ENCODE data around the gene LY6G5C. TPM values are rescaled to one million over a fixed set of nuclear protein-coding genes. Genes with fewer than 3 reads are reported as not detected.

The LY6G5C gene
- total RNA-seq, 1 donor from 2014 or later = not detected

DNA sequence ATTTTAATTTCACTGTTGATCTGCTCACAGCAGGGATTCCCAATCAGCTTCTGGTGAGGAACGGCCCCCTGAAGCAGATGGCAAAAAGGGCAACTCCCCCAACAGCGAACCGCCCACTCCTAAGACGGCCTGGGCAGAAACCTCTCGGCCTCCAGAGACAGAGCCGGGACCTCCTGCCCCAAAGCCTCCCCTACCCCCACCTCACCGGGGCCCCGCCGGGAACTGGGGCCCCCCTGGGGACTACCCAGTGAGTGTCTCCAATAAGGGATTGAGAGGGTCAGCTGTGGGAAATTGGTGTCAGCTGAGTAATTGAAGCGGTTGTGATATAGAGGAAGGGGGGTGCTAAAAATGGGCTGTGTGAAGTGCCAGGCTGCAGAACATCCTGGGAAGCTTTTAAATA lies 53.9 kb downstream of the LY6G5C start:
- H3K27me3 ChIP-seq (ENCODE audit: control insufficient read depth, insufficient read depth, low read length) = no peaks in the 10 kb centered on the region
- no peak for FAIRE-seq

More for the DNA sequence above, 53.9 kb downstream of the LY6G5C start:
- no peak for DNase-seq (ENCODE audit: low read depth)
- H3K4me3 ChIP-seq (ENCODE audit: low read depth, low read length) = no peak overlapping the region
- peaks cover 61% of the 10 kb centered on the region for H3K36me3 ChIP-seq (ENCODE audit: control insufficient read depth, insufficient read depth, low read length)
- TF ChIP-seq, protein P1, sequence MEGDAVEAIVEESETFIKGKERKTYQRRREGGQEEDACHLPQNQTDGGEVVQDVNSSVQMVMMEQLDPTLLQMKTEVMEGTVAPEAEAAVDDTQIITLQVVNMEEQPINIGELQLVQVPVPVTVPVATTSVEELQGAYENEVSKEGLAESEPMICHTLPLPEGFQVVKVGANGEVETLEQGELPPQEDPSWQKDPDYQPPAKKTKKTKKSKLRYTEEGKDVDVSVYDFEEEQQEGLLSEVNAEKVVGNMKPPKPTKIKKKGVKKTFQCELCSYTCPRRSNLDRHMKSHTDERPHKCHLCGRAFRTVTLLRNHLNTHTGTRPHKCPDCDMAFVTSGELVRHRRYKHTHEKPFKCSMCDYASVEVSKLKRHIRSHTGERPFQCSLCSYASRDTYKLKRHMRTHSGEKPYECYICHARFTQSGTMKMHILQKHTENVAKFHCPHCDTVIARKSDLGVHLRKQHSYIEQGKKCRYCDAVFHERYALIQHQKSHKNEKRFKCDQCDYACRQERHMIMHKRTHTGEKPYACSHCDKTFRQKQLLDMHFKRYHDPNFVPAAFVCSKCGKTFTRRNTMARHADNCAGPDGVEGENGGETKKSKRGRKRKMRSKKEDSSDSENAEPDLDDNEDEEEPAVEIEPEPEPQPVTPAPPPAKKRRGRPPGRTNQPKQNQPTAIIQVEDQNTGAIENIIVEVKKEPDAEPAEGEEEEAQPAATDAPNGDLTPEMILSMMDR (IDR thresholded peaks at IDR 0.05; ENCODE audit: insufficient read depth, low read length, severe bottlenecking) = no peak

Other genes with a start within 250 kb of the LY6G5C start
- 2.9 and 3.7 TPM in 2 replicates for gene MICB, start 182.9 kb downstream of the LY6G5C start, total RNA-seq
- gene MCCD1, start 152.1 kb downstream of the LY6G5C start, total RNA-seq = not detected in 2 replicates
- gene DDX39B, start 139.1 kb downstream of the LY6G5C start, total RNA-seq = 335 and 385 TPM in 2 replicates
- 0.26 and 0.51 TPM in 2 replicates for gene ATP6V1G2, start 134.5 kb downstream of the LY6G5C start, total RNA-seq
- 38.9 and 40.0 TPM in 2 replicates for gene NFKBIL1, start 133.5 kb downstream of the LY6G5C start, total RNA-seq
- not detected in 2 replicates for gene LTA, start 108.8 kb downstream of the LY6G5C start, total RNA-seq
- not detected in 2 replicates for gene TNF, start 105.5 kb downstream of the LY6G5C start, total RNA-seq
- not detected in 2 replicates for gene LTB, start 98.6 kb downstream of the LY6G5C start, total RNA-seq
- gene LST1, start 94.8 kb downstream of the LY6G5C start, total RNA-seq = not detected in 2 replicates
- not detected in 2 replicates for gene NCR3, start 88.1 kb downstream of the LY6G5C start, total RNA-seq
- not detected in 2 replicates for gene AIF1, start 65.8 kb downstream of the LY6G5C start, total RNA-seq
- gene PRRC2A, start 60.4 kb downstream of the LY6G5C start, total RNA-seq = 21.1 and 24.7 TPM in 2 replicates
- gene BAG6, start 28.4 kb downstream of the LY6G5C start, total RNA-seq = 71.1 and 84.1 TPM in 2 replicates
- gene APOM, start 25.2 kb downstream of the LY6G5C start, total RNA-seq = 0.26 and 0.53 TPM in 2 replicates
- gene C6orf47, start 20.3 kb downstream of the LY6G5C start, total RNA-seq = 28.4 and 30.5 TPM in 2 replicates
- 10.0 and 10.2 TPM in 2 replicates for gene GPANK1, start 16.1 kb downstream of the LY6G5C start, total RNA-seq
- gene CSNK2B, start 15.0 kb downstream of the LY6G5C start, total RNA-seq = 61.1 and 72.7 TPM in 2 replicates
- 1.1 and 2.3 TPM in 2 replicates for gene LY6G5B, start 11.1 kb downstream of the LY6G5C start, total RNA-seq
- gene ABHD16A, start 22.3 kb upstream of the LY6G5C start, total RNA-seq = 32.9 and 66.2 TPM in 2 replicates
- not detected in 2 replicates for gene LY6G6F, start 25.8 kb upstream of the LY6G5C start, total RNA-seq
- not detected in 2 replicates for gene LY6G6D, start 34.3 kb upstream of the LY6G5C start, total RNA-seq
- 0.38 TPM in 1 of 2 replicates, not detected in the other for gene LY6G6C, start 40.7 kb upstream of the LY6G5C start, total RNA-seq
- under 0.01 TPM in 1 of 2 replicates, not detected in the other for gene MPIG6B, start 42.3 kb upstream of the LY6G5C start, total RNA-seq
- 14.5 and 19.5 TPM in 2 replicates for gene DDAH2, start 48.2 kb upstream of the LY6G5C start, total RNA-seq
- gene CLIC1, start 55.5 kb upstream of the LY6G5C start, total RNA-seq = 480 and 574 TPM in 2 replicates
- gene MSH5, start 58.9 kb upstream of the LY6G5C start, total RNA-seq = 3.4 and 4.0 TPM in 2 replicates
- 1.3 TPM in 2 replicates for gene SAPCD1, start 81.6 kb upstream of the LY6G5C start, total RNA-seq
- 0.26 and 1.4 TPM in 2 replicates for gene VWA7, start 96.3 kb upstream of the LY6G5C start, total RNA-seq
- gene VARS1, start 114.7 kb upstream of the LY6G5C start, total RNA-seq = 40.8 and 53.2 TPM in 2 replicates
- gene LSM2, start 125.9 kb upstream of the LY6G5C start, total RNA-seq = 28.9 and 29.2 TPM in 2 replicates
- gene HSPA1L, start 134.2 kb upstream of the LY6G5C start, total RNA-seq = 0.53 and 1.4 TPM in 2 replicates
- 50.3 and 55.3 TPM in 2 replicates for gene HSPA1A, start 134.5 kb upstream of the LY6G5C start, total RNA-seq
- 118 and 193 TPM in 2 replicates for gene HSPA1B, start 146.7 kb upstream of the LY6G5C start, total RNA-seq
- 65.8 and 70.3 TPM in 2 replicates for gene NEU1, start 181.8 kb upstream of the LY6G5C start, total RNA-seq
- gene SLC44A4, start 197.9 kb upstream of the LY6G5C start, total RNA-seq = 1.8 and 10.5 TPM in 2 replicates
- gene EHMT2, start 216.6 kb upstream of the LY6G5C start, total RNA-seq = 10.8 and 14.5 TPM in 2 replicates
- 0.64 and 1.3 TPM in 2 replicates for gene ZBTB12, start 221.0 kb upstream of the LY6G5C start, total RNA-seq
- 0.26 and 0.53 TPM in 2 replicates for gene C2, start 246.7 kb upstream of the LY6G5C start, total RNA-seq